H1 (cell line): ENCODE measurements around the gene TPH2. TPM values are rescaled to one million over a fixed set of nuclear protein-coding genes. Genes with fewer than 3 reads are reported as not detected.

ENCODE experiments used
- CTCF ChIA-PET: fragments of 300-600 bp; sonication (Branson Sonifier 250); formaldehyde crosslinking; loops from one replicate; lab custom pipeline; 2021; ENCODE audit not compliant: partially characterized antibody; lab: Charles Lee
- POLR2A ChIA-PET: fragments of 300-600 bp; sonication (Branson Sonifier 250); formaldehyde crosslinking; loops from one replicate; lab custom pipeline; 2021; ENCODE audit warnings: inconsistent platforms; ENCODE audit not compliant: partially characterized antibody; lab: Charles Lee
- DNase-seq, 2 experiments: peaks; one replicate each; pipeline versions ENCODE4 v3.0.0 to v3.0.0-alpha.2; 2010 to 2022; ENCODE audit warnings: low spot score in 2 of 2, low read depth in 1 of 2, mixed read lengths in 1 of 2
- FAIRE-seq: peaks from 2 replicates; lab custom pipeline; 2011; peaks lifted over from hg19 to GRCh38; lab: Jason Lieb, UNC
- H2AFZ ChIP-seq: 2 replicates; pipeline ENCODE4 v1.8.1; 2012; ENCODE audit warnings: low read length, inconsistent platforms
- H2AK5ac ChIP-seq: 2 replicates; pipeline ENCODE4 v1.6.1; 2013; ENCODE audit warnings: low read depth, low read length
- H2BK120ac ChIP-seq: replicated peaks from 2 replicates; pipeline ENCODE3; 2013; ENCODE audit warnings: low read depth, low read length, inconsistent platforms
- H2BK12ac ChIP-seq: 2 replicates; pipeline ENCODE4 v1.6.1; 2013; ENCODE audit warnings: low read depth, low read length
- H2BK15ac ChIP-seq: 2 replicates; pipeline ENCODE4 v1.6.1; 2013; ENCODE audit warnings: low read length
- H2BK20ac ChIP-seq: 2 replicates; pipeline ENCODE4 v1.6.1; 2013; ENCODE audit warnings: low read length
- H2BK5ac ChIP-seq: 2 replicates; pipeline ENCODE4 v1.6.1; 2013; ENCODE audit warnings: low read depth, low read length
- H3K14ac ChIP-seq: 2 replicates; pipeline ENCODE4 v1.6.1; 2013; ENCODE audit warnings: inconsistent platforms; ENCODE audit not compliant: insufficient read length
- H3K18ac ChIP-seq: 2 replicates; pipeline ENCODE4 v1.6.1; 2013; ENCODE audit warnings: low read length; ENCODE audit errors: extremely low read depth
- H3K23ac ChIP-seq: 2 replicates; pipeline ENCODE4 v1.6.1; 2013; ENCODE audit warnings: inconsistent platforms; ENCODE audit not compliant: insufficient read length
- H3K23me2 ChIP-seq: 2 replicates; pipeline ENCODE4 v1.6.1; 2013; ENCODE audit warnings: low read depth, low read length
- H3K27ac ChIP-seq: 2 replicates; pipeline ENCODE4 v1.6.1; 2011; ENCODE audit warnings: low read depth, low read length, inconsistent platforms
- H3K27me3 ChIP-seq, 4 experiments: replicated peaks in 1 of 4; 1 replicate in 1 of 4; 2 replicates in 3 of 4; pipeline versions ENCODE4 v1.6.1 to v1.8.1; 2011 to 2013; ENCODE audit warnings: low read length in 3 of 4, mild to moderate bottlenecking in 3 of 4, inconsistent platforms in 2 of 4, mixed read lengths in 2 of 4, moderate library complexity in 1 of 4; ENCODE audit not compliant: control insufficient read depth in 3 of 4, insufficient read depth in 3 of 4; ENCODE audit errors: extremely low read depth in 1 of 4
- H3K36me3 ChIP-seq, 4 experiments: 2 replicates each; pipeline versions ENCODE4 v1.6.1 to v1.8.1; 2011 to 2013; ENCODE audit warnings: mild to moderate bottlenecking in 4 of 4, low read length in 3 of 4, moderate library complexity in 2 of 4, control low read depth in 1 of 4, inconsistent platforms in 1 of 4; ENCODE audit not compliant: insufficient read depth in 4 of 4, control insufficient read depth in 2 of 4
- H3K4ac ChIP-seq: replicated peaks from 2 replicates; pipeline ENCODE3; 2013; ENCODE audit warnings: low read length, low read depth, mixed read lengths, inconsistent platforms; ENCODE audit not compliant: insufficient read length
- H3K4me1 ChIP-seq, 4 experiments: replicated peaks in 1 of 4; 1 replicate in 1 of 4; 2 replicates in 3 of 4; pipeline versions ENCODE4 v1.6.1 to v1.8.1; 2011 to 2013; ENCODE audit warnings: low read length in 3 of 4, inconsistent platforms in 2 of 4, mixed read lengths in 1 of 4; ENCODE audit not compliant: insufficient read depth in 4 of 4, control insufficient read depth in 3 of 4
- H3K4me2 ChIP-seq, 2 experiments: 2 replicates each; pipeline versions ENCODE4 v1.6.1 to v1.8.1; 2011 to 2013; ENCODE audit warnings: low read depth in 2 of 2, low read length in 2 of 2, control low read depth in 1 of 2, inconsistent platforms in 1 of 2, mild to moderate bottlenecking in 1 of 2; ENCODE audit not compliant: insufficient read depth in 1 of 2
- H3K4me3 ChIP-seq, 4 experiments: fragments of 200-600, 300-600 bp in 1 of 4; sonication (generic), shearing (Covaris generic), sonication (Bioruptor Twin) in 1 of 4; 2 replicates each; pipeline versions ENCODE4 v1.5.1 to v1.8.1; 2011 to 2016; ENCODE audit warnings: low read length in 4 of 4, low read depth in 3 of 4, control low read depth in 2 of 4, inconsistent platforms in 2 of 4, mild to moderate bottlenecking in 2 of 4, mixed read lengths in 1 of 4, moderate library complexity in 1 of 4; ENCODE audit not compliant: insufficient read depth in 2 of 4; ENCODE audit errors: extremely low read depth in 1 of 4
- H3K56ac ChIP-seq: replicated peaks from 2 replicates; pipeline ENCODE3; 2013; ENCODE audit warnings: low read depth, mild to moderate bottlenecking, mixed read lengths, low read length, inconsistent platforms; ENCODE audit not compliant: insufficient read length
- H3K79me1 ChIP-seq: 2 replicates; pipeline ENCODE4 v1.6.1; 2013; ENCODE audit warnings: low read depth, low read length, control low read depth
- H3K79me2 ChIP-seq, 2 experiments: 2 replicates each; pipeline versions ENCODE4 v1.6.1 to v1.8.1; 2012 to 2013; ENCODE audit warnings: low read length in 2 of 2, mild to moderate bottlenecking in 2 of 2, inconsistent platforms in 1 of 2; ENCODE audit not compliant: insufficient read depth in 2 of 2, control insufficient read depth in 1 of 2
- H3K9ac ChIP-seq, 4 experiments: replicated peaks in 1 of 4; 1 replicate in 1 of 4; 2 replicates in 3 of 4; pipeline versions ENCODE4 v1.6.1 to v1.8.1; 2011 to 2013; ENCODE audit warnings: low read depth in 3 of 4, low read length in 3 of 4, control low read depth in 2 of 4, mild to moderate bottlenecking in 2 of 4, moderate library complexity in 2 of 4, inconsistent platforms in 1 of 4; ENCODE audit errors: extremely low read depth in 1 of 4
- H3K9me3 ChIP-seq, 2 experiments: 2 replicates each; pipeline versions ENCODE4 v1.6.1 to v1.8.1; 2012 to 2013; ENCODE audit warnings: mild to moderate bottlenecking in 2 of 2, moderate library complexity in 2 of 2, control low read depth in 1 of 2, inconsistent platforms in 1 of 2, low read depth in 1 of 2, low read length in 1 of 2, mixed read lengths in 1 of 2; ENCODE audit not compliant: insufficient read depth in 2 of 2
- H4K20me1 ChIP-seq, 2 experiments: replicated peaks in 1 of 2; 2 replicates each; pipeline versions ENCODE3 to v1.8.1; 2011 to 2013; ENCODE audit warnings: inconsistent platforms in 2 of 2, low read length in 2 of 2, mild to moderate bottlenecking in 1 of 2; ENCODE audit not compliant: insufficient read depth in 2 of 2, control insufficient read depth in 1 of 2
- H4K5ac ChIP-seq: 2 replicates; pipeline ENCODE4 v1.6.1; 2013; ENCODE audit warnings: low read length, low read depth, mixed read lengths, inconsistent platforms; ENCODE audit not compliant: insufficient read length
- H4K8ac ChIP-seq: 2 replicates; pipeline ENCODE4 v1.8.0; 2013; ENCODE audit warnings: mild to moderate bottlenecking, moderate library complexity, low read length, inconsistent platforms; ENCODE audit not compliant: insufficient read depth; ENCODE audit errors: extremely low read depth
- H4K91ac ChIP-seq: replicated peaks from 2 replicates; pipeline ENCODE3; 2013; ENCODE audit warnings: low read length, mixed read lengths, inconsistent platforms; ENCODE audit not compliant: insufficient read length
- ASH2L ChIP-seq: fragments of 200-600, 300-600 bp; sonication (generic); IDR thresholded peaks from one replicate; pipeline ENCODE4 v1.7.1; 2017; ENCODE audit warnings: low read length
- BCL11A ChIP-seq, 2 experiments: IDR thresholded peaks; one replicate each; pipeline ENCODE4 v1.6.1; 2011; ENCODE audit warnings: low read depth in 2 of 2, low read length in 2 of 2, mild to moderate bottlenecking in 2 of 2
- CTBP2 ChIP-seq: IDR thresholded peaks from 2 replicates; pipeline ENCODE4 v1.7.0; 2011; ENCODE audit warnings: borderline replicate concordance, mild to moderate bottlenecking, moderate library complexity, mixed read lengths, low read length; ENCODE audit not compliant: insufficient read depth, insufficient read length
- EP300 ChIP-seq, 2 experiments: IDR thresholded peaks; 1 replicate in 1 of 2; 2 replicates in 1 of 2; pipeline ENCODE4 v1.6.1; 2011 to 2012; ENCODE audit warnings: low read depth in 2 of 2, low read length in 2 of 2, mild to moderate bottlenecking in 2 of 2, borderline replicate concordance in 1 of 2, inconsistent platforms in 1 of 2, moderate library complexity in 1 of 2
- KDM1A ChIP-seq: fragments of 200-600, 300-600 bp; sonication (generic); IDR thresholded peaks from 2 replicates; pipeline ENCODE4 v1.7.1; 2016; ENCODE audit warnings: mild to moderate bottlenecking, low read length, borderline replicate concordance
- NANOG ChIP-seq: IDR thresholded peaks from 2 replicates; pipeline ENCODE4 v1.6.1; 2011; ENCODE audit warnings: low read length, low read depth, mild to moderate bottlenecking, inconsistent platforms; ENCODE audit not compliant: insufficient read depth, poor library complexity, severe bottlenecking
- SP2 ChIP-seq: IDR thresholded peaks from 2 replicates; pipeline ENCODE4 v1.6.1; 2012; ENCODE audit warnings: mild to moderate bottlenecking, low read length, inconsistent platforms
- SP4 ChIP-seq: IDR thresholded peaks from 2 replicates; pipeline ENCODE4 v1.6.1; 2012; ENCODE audit warnings: low read length, inconsistent platforms
- SRF ChIP-seq: IDR thresholded peaks from 2 replicates; pipeline ENCODE4 v1.6.1; 2011; ENCODE audit warnings: mild to moderate bottlenecking, low read depth, low read length, moderate library complexity
- WGBS, 2 experiments: shearing (Covaris generic) in 1 of 2; methylation state at CpG; one replicate each; pipeline versions ENCODE4 v1.1.6 to v1.1.7; 2013 to 2015; ENCODE audit warnings: low lambda C conversion rate in 2 of 2, mixed read lengths in 2 of 2, inconsistent platforms in 1 of 2, low coverage in 1 of 2, missing lambda C conversion rate in 1 of 2; ENCODE audit not compliant: insufficient replicate concordance in 2 of 2, insufficient coverage in 1 of 2, insufficient read length in 1 of 2; ENCODE audit errors: extremely low coverage in 1 of 2, missing lambda C conversion rate in 1 of 2; 5-methylcytosine and 5-hydroxymethylcytosine counted together
- polyA plus RNA-seq, 7 experiments: library from polyadenylated mRNA; depleted of rRNA in 3 of 7; stranded (reverse) in 5 of 7; unstranded in 2 of 7; fragments of >200 nt in 5 of 7; fragments of 200-250 nt in 2 of 7; gene quantifications; 1 replicate in 5 of 7; 2 replicates in 1 of 7; 4 replicates in 1 of 7; pipeline versions ENCODE4 v1.2.1 to v1.2.3, GENCODE V29; 2011 to 2013; ENCODE audit warnings: missing spikeins in 2 of 7, mixed read lengths in 2 of 7
- total RNA-seq: library from RNA; stranded (reverse); fragmentation: NEBNext Ultra II Directional; extraction: Animal tissue kit (Norgen Biotek cat#: 25700); gene quantifications from 2 replicates; pipeline ENCODE4 v1.2.1, GENCODE V29; 2021
- TF ChIP-seq, protein P1 (sequence below), 3 experiments: IDR thresholded peaks; 1 replicate in 2 of 3; 2 replicates in 1 of 3; pipeline versions ENCODE4 v1.5.1 to v1.6.1; 2011; ENCODE audit warnings: low read length in 3 of 3, mild to moderate bottlenecking in 3 of 3, inconsistent platforms in 2 of 3, low read depth in 1 of 3, moderate library complexity in 1 of 3; ENCODE audit not compliant: insufficient read depth in 1 of 3; ENCODE audit errors: control extremely low read depth in 1 of 3
- TF ChIP-seq, protein P2 (sequence below): IDR thresholded peaks from 2 replicates; pipeline ENCODE4 v1.6.1; 2012; ENCODE audit warnings: inconsistent platforms

TPH2 gene
- total and polyA plus RNA-seq, 2 of the 8 experiments (the other 6 are each of a cell fraction or from before 2014, with no cell fraction given) = 0.57 to 1.1 TPM

GRCh38 chr12:71942259-71942658 is 3.6 kb downstream of the TPH2 start:
- H3K36me3 ChIP-seq = no peaks in the 10 kb centered on the region
- H3K79me2 ChIP-seq = no peaks in the 10 kb centered on the region
- no peak overlapping the region for H2AFZ ChIP-seq
- no peak overlapping the region for H2BK20ac ChIP-seq
- H2BK12ac ChIP-seq = no peak overlapping the region
- no peaks in the 10 kb centered on the region for H3K79me1 ChIP-seq
- no peak overlapping the region for H3K23ac ChIP-seq
- H2BK120ac ChIP-seq = no peak overlapping the region
- no peak overlapping the region for H4K8ac ChIP-seq
- no peak overlapping the region for H2BK5ac ChIP-seq
- H3K27me3 ChIP-seq = no peaks in the 10 kb centered on the region
- no peak overlapping the region for H2BK15ac ChIP-seq
- WGBS, 2 experiments = 68% methylated on average over 2 of the region's 2 CpGs; no CpG with 5 or more reads in 1 of the 2 experiments
- no peak overlapping the region for H3K14ac ChIP-seq
- no peak overlapping the region for H4K5ac ChIP-seq
- no peak overlapping the region for H3K9ac ChIP-seq
- no peaks in the 10 kb centered on the region for H4K20me1 ChIP-seq
- ChIA-PET POLR2A (no interaction called here), CTCF (interaction anchor here (0.8 to 3.3 kb wide), 4 partner anchors 9 to 162 kb away, joined by 3 to 16 read pairs (median 4); no protein-coding TSS in a partner anchor)
- no peak overlapping the region for H3K56ac ChIP-seq
- DNase-seq = no peak
- no peak overlapping the region for H3K4me2 ChIP-seq
- no peak overlapping the region for H3K4ac ChIP-seq
- H2AK5ac ChIP-seq = no peak overlapping the region
- H3K4me1 ChIP-seq = peaks cover 2 to 20% (median 16%) of the 10 kb centered on the region in 4 experiments; a peak in 6 of 7 replicates
- no peak overlapping the region for H3K4me3 ChIP-seq
- no peak overlapping the region for H4K91ac ChIP-seq
- no peaks in the 10 kb centered on the region for H3K9me3 ChIP-seq
- no peaks in the 10 kb centered on the region for H3K23me2 ChIP-seq
- H3K27ac ChIP-seq = no peak overlapping the region
- no peak for FAIRE-seq
- H3K18ac ChIP-seq = no peak overlapping the region
- no peak for TF ChIP-seq ASH2L
- TF ChIP-seq SRF = no peak
- TF ChIP-seq SP4 = no peak
- no peak for TF ChIP-seq EP300 (IDR thresholded peaks at IDR 0.05; ENCODE audit: borderline replicate concordance in 1 of 2, low read depth in 2 of 2, low read length in 2 of 2)
- TF ChIP-seq, protein P1, sequence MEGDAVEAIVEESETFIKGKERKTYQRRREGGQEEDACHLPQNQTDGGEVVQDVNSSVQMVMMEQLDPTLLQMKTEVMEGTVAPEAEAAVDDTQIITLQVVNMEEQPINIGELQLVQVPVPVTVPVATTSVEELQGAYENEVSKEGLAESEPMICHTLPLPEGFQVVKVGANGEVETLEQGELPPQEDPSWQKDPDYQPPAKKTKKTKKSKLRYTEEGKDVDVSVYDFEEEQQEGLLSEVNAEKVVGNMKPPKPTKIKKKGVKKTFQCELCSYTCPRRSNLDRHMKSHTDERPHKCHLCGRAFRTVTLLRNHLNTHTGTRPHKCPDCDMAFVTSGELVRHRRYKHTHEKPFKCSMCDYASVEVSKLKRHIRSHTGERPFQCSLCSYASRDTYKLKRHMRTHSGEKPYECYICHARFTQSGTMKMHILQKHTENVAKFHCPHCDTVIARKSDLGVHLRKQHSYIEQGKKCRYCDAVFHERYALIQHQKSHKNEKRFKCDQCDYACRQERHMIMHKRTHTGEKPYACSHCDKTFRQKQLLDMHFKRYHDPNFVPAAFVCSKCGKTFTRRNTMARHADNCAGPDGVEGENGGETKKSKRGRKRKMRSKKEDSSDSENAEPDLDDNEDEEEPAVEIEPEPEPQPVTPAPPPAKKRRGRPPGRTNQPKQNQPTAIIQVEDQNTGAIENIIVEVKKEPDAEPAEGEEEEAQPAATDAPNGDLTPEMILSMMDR (IDR thresholded peaks at IDR 0.05; ENCODE audit: control extremely low read depth in 1 of 3, insufficient read depth in 1 of 3, low read depth in 1 of 3, low read length in 3 of 3) = no peak
- no peak for TF ChIP-seq NANOG
- TF ChIP-seq, protein P2, sequence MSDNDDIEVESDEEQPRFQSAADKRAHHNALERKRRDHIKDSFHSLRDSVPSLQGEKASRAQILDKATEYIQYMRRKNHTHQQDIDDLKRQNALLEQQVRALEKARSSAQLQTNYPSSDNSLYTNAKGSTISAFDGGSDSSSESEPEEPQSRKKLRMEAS = no peak
- TF ChIP-seq SP2 = no peak
- TF ChIP-seq CTBP2 = no peak
- no peak for TF ChIP-seq BCL11A (IDR thresholded peaks at IDR 0.05; ENCODE audit: low read depth in 2 of 2, low read length in 2 of 2)
- TF ChIP-seq KDM1A = no peak
